OCI-M2 (cell line): ENCODE results near the gene GALNT10.
"Not testable (repeated sequence)": the region's sequence is repeated elsewhere in the genome, so short reads cannot be mapped to it uniquely, and the experiment has no call there.

Experiments used
- DNase-seq: peaks from one replicate; lab custom pipeline; 2025; ENCODE audit not compliant: unreplicated experiment; lab: John Stamatoyannopoulos, UW

The GALNT10 gene

GRCh38 chr5:154190595-154191304, at the start of gene GALNT10:
Gene GALNT10 (plus strand): TSS chr5:154190733. CDS start chr5:154190867, 134 bp downstream.
- DNase-seq, result no peak

- DNase-seq, result no peak
These were observed 48.8 kb upstream of the GALNT10 start for GRCh38 chr5:154141745-154142221.

DNA sequence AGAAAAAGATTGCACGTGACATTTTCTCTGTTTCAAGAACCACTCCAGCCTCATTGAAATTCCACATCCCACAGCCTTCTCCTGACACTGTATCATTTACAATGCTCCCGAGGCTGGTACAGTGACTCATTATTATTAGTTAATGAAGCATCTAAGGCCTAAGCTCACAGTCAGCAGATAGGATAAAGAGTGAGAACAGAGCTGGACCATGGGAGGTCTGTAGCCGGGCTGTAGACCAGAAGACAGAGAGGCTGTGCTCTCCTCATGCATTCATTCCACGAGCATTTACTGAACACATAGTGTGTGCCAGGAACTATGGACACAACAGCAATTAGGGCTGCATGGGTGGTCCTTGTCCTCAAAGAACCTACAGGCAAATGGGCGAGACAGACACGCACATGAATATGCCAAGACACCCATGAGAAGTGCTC, 47.3 kb upstream of the GALNT10 start:
- DNase-seq, result no peak

GRCh38 chr5:154145268-154145667, 45.3 kb upstream of the GALNT10 start:
- no peak for DNase-seq

DNA sequence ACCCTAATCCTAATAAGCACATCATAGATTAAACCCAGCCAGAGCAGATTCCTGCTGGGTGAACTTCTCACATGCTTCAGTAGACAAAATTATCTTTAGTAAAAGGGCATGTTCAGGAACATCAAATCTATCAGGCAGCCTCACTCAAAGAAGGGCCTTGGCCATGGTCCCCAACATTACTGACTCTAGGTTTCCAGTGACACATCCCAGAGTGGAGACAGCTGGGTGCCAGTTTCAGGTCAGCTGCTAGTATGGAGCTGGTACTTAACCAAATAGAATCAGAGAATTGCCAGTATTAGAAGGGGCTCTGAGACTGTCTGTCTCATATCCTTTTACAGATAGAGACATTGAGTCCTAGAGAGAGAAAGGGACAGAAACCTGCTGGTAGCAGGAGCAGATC, 44.1 kb upstream of the GALNT10 start:
- no peak for DNase-seq

DNA sequence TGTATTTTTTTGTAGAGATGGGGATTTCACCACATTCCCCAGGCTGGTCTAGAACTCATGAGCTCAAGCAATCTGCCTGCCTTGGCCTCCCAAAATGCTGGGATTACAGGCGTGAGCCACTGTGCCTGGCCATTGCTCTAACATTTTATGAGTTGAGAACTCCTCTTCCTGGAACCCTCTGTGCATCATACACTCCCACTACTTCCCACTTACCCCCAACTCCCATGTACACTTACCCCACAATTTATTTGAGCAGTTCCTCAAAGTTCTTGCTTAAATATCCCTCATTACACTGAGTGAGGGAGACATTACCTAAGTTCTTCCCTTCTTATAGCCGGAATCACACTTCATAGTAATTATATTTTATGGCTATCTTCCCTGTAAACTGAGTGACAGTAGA, 42.9 kb upstream of the GALNT10 start:
- no peak for DNase-seq

GRCh38 chr5:154150471-154150870, 40.1 kb upstream of the GALNT10 start:
- not testable (repeated sequence) for DNase-seq

- no peak for DNase-seq
These were observed 32.8 kb upstream of the GALNT10 start for GRCh38 chr5:154157483-154158378.

- DNase-seq, result no peak
These were observed 32.2 kb upstream of the GALNT10 start for GRCh38 chr5:154158379-154158737.

DNA sequence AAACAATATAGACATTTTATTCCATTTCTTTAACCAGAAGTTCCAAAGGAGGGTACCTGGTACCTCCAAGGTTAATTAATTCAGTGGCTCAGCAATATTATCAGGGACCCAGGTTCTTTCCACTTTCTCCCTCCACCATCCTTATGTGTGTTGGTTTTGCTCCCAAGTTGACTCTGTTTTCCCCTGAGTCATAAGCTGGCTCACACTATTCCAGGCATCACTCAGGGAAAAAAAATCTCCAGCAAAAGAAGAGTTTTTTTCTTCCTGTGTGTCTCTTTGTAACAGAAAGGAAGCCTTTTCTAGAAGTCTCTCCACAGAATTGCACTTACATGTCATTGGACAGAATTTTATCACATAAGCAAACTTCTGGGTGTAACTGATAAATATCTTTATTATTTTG, 31.2 kb upstream of the GALNT10 start:
- DNase-seq, result no peak

GRCh38 chr5:154162539-154163151, 27.9 kb upstream of the GALNT10 start:
- DNase-seq, result no peak

DNA sequence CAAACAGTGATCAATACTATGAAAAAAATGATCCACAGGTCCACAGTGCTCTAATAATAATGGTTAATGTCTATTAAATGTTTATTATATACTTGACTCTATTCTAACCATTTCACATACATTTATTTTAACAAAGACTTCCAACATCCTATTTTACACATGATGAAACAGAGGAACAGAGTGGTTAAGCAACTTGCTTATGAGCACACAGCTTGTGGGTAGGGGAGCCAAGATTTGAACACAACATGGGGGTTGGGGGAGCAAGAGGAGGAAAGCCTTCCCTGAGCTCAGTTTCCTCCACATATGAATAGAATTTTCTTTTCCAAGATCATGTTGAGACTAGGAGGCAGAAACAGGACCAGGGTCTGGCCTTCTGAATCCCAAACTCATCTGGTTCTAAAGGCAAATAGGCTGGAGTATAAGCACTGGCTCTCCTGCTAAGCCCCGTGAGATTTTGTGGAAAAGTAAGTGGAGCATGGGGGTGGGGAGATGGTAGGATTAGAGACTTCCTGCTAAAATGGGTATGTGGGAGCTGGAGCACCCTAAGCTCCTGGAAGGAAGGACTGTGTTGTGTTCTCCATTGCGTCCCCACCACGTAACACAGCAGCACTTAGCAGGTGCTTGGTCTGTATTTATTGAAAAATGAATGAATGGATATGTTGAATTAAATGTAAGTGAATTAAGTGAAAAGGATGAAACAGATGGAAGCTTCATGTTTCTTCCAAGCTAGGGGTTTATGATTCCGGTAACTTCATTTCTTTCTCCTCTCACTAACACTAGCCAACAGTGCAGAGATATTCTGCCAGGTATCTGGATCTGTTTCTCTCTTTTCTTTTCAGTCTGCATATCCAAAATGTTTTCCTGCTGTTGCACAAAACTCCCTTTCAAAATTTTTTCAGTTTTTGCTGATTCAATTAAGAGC, 26.9 kb upstream of the GALNT10 start:
- no peak for DNase-seq

- no peak for DNase-seq
These were observed 26.3 kb upstream of the GALNT10 start for GRCh38 chr5:154164249-154164581.

DNA sequence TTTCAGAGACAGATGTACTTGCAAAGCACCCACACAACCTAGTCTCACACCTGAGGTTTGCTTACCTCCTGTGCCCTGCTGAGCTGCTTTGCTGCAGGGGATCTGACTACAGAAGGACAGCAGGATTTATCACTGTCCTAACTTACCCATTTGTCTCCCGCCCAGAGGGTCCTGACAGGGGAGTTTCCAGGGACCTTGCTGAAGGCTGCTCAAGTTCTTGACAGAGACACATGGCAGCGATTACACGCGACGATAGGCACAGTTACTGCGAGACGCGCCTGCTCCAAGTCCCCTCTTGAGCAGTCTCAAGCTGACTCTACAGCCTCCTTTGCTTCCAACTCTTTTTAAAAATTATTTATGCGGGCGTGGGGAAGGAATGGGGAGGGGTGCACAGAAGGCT, 24.6 kb upstream of the GALNT10 start:
- DNase-seq, result no peak

GRCh38 chr5:154166901-154167791, 23.4 kb upstream of the GALNT10 start:
- DNase-seq, result no peak

DNA sequence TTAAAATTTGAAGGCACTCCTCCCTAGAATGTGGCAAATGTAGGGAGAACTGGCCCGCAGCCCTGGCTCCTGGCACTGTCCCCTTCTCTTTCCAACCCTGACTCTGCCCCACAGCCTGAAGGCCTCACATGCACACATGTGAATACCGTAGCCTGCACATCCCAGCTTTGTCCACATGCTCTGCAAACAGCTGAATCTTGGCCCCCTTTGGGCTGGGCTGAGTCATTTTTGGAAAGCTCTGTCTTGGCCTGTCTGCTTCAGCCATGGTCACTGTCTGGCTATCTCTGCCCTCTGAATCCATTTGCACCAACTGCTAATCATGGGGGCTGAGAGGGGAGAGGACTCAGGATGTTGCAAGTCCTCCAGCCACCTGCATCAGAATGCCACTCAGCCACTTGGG, 22.1 kb upstream of the GALNT10 start:
- DNase-seq, result no peak

- DNase-seq, result no peak
These were observed 17.7 kb upstream of the GALNT10 start for GRCh38 chr5:154172785-154173184.

DNA sequence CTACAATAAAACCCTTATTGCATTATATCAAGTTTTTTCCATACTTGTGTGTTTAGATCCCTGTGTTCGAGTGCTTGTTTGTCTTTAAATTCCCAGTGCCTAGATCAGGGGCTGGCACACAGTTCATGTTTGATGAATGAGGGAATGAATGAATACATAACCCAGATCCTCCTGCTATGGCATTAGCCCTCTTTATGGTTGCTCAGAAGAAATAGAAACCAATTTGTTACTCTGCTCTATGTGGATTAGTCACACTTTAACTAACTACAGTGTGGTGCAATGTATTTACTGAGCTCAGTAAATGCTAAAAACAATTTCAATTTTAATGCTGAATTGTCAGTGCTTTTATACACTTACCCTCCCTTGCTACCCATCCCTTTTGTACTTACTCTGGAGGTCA, 16.4 kb upstream of the GALNT10 start:
- DNase-seq, result no peak

GRCh38 chr5:154176181-154176580, 14.4 kb upstream of the GALNT10 start:
- DNase-seq, result no peak

DNA sequence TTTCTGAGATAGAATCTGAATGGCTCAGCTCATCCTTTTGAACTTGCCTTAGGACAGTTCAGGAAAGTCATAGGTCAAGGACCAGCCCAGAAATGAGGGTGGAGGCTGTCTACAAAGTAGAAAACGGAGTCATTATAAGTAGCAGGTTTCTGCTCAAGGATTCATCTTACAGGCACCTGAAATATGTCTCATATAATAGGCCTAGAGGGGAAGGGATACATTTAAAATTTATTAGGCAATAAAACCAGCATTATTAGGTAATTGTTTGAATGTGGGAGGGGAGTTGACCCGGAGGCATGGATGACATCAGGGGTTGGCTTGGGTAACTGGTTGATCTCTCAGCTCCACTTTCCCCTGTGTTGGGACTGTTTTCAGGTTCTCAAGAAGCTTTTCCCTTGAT, 11.9 kb upstream of the GALNT10 start:
- DNase-seq, result no peak
